ENCODE measurements around the gene HOXB9. TPM values are rescaled to one million over a fixed set of nuclear protein-coding genes. Genes with fewer than 3 reads are reported as not detected.

The HOXB9 gene
- total and polyA plus RNA-seq, 2 experiments from 2014 or later: not detected

DNA sequence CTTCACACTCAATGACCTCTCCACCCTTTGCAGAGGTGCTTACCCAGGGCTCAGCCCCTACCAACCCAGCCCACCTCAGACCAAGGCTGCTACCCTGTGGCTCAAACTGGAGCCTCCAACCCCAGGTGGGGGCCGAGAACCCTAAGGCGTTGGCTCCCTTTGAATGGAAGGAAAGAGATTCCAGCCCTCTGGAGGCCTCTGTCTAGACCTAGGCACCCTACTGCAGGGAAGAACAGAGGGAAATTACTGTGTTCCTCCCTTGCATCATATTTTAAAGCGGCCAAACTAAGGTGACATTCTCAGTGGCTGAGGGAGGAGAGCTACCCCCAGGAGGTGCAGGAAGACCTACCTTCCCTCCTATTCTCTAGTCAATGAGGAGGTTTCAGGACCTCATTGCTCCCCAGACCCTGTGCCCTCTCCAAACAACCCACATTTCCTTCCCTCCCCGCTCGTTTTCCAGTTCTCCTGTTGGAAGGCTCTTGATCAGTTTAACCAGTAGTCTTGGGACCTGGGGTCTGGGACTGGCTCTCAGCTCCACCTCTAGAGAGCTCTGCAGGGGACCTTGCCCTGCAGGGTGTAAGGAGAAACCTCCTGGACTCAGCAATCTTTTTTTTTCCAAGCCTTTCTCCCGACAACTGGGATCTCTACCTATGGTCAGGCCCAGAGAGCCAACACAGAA lies 5.6 kb downstream of the HOXB9 start:
- H3K4me1 Mint-ChIP-seq: peaks cover 18% of the 10 kb centered on the region
- ATAC-seq: no peak
- no peak overlapping the region for H3K27ac ChIP-seq (ENCODE audit: low read depth)
- no peaks in the 10 kb centered on the region for H3K79me2 ChIP-seq (replicated peaks; ENCODE audit: insufficient read depth)
- peaks cover 98% of the 10 kb centered on the region for H3K27me3 Mint-ChIP-seq (ENCODE audit: insufficient read depth, low read depth, poor library complexity)
- peaks cover 61% of the 10 kb centered on the region for H4K20me1 ChIP-seq (replicated peaks; ENCODE audit: insufficient read depth)
- no peak for DNase-seq (ENCODE audit: low spot score)
- H3K4me3 Mint-ChIP-seq: no peak overlapping the region
- peaks cover 8% of the 10 kb centered on the region; the same call in 2 of the 3 replicates for H3K9me3 Mint-ChIP-seq
- H3K4me1 ChIP-seq (ENCODE audit: insufficient read depth): peaks cover 30% of the 10 kb centered on the region
- no peaks in the 10 kb centered on the region for H3K9me2 ChIP-seq (ENCODE audit: insufficient read depth)
- H3K36me3 ChIP-seq (ENCODE audit: insufficient read depth): no peaks in the 10 kb centered on the region
- H2AFZ ChIP-seq: no peak overlapping the region
- no peak overlapping the region for H3K4me3 ChIP-seq
- no peak overlapping the region for H3K27ac Mint-ChIP-seq
- no peak overlapping the region for H3K4me2 ChIP-seq
- peaks cover 3% of the 10 kb centered on the region; the same call in 2 of the 3 replicates for H3K36me3 Mint-ChIP-seq (ENCODE audit: low read depth)
- TF ChIP-seq JUNB (IDR thresholded peaks at IDR 0.05; ENCODE audit: unreplicated experiment): no peak
- no peak for TF ChIP-seq EZH2phosphoT487 (IDR thresholded peaks at IDR 0.05; ENCODE audit: unreplicated experiment)
- TF ChIP-seq ZNF114 (CRISPR knock-in tag; IDR thresholded peaks at IDR 0.05): no peak
- TF ChIP-seq, protein P1, sequence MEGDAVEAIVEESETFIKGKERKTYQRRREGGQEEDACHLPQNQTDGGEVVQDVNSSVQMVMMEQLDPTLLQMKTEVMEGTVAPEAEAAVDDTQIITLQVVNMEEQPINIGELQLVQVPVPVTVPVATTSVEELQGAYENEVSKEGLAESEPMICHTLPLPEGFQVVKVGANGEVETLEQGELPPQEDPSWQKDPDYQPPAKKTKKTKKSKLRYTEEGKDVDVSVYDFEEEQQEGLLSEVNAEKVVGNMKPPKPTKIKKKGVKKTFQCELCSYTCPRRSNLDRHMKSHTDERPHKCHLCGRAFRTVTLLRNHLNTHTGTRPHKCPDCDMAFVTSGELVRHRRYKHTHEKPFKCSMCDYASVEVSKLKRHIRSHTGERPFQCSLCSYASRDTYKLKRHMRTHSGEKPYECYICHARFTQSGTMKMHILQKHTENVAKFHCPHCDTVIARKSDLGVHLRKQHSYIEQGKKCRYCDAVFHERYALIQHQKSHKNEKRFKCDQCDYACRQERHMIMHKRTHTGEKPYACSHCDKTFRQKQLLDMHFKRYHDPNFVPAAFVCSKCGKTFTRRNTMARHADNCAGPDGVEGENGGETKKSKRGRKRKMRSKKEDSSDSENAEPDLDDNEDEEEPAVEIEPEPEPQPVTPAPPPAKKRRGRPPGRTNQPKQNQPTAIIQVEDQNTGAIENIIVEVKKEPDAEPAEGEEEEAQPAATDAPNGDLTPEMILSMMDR (conservative IDR thresholded peaks at IDR 0.05; ENCODE audit: low read depth in 2 of 2): no peak
- TF ChIP-seq, protein P2, sequence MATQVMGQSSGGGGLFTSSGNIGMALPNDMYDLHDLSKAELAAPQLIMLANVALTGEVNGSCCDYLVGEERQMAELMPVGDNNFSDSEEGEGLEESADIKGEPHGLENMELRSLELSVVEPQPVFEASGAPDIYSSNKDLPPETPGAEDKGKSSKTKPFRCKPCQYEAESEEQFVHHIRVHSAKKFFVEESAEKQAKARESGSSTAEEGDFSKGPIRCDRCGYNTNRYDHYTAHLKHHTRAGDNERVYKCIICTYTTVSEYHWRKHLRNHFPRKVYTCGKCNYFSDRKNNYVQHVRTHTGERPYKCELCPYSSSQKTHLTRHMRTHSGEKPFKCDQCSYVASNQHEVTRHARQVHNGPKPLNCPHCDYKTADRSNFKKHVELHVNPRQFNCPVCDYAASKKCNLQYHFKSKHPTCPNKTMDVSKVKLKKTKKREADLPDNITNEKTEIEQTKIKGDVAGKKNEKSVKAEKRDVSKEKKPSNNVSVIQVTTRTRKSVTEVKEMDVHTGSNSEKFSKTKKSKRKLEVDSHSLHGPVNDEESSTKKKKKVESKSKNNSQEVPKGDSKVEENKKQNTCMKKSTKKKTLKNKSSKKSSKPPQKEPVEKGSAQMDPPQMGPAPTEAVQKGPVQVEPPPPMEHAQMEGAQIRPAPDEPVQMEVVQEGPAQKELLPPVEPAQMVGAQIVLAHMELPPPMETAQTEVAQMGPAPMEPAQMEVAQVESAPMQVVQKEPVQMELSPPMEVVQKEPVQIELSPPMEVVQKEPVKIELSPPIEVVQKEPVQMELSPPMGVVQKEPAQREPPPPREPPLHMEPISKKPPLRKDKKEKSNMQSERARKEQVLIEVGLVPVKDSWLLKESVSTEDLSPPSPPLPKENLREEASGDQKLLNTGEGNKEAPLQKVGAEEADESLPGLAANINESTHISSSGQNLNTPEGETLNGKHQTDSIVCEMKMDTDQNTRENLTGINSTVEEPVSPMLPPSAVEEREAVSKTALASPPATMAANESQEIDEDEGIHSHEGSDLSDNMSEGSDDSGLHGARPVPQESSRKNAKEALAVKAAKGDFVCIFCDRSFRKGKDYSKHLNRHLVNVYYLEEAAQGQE (IDR thresholded peaks at IDR 0.05; ENCODE audit: unreplicated experiment): no peak
- no peak for TF ChIP-seq POLR2AphosphoS5 (IDR thresholded peaks at IDR 0.05; ENCODE audit: low read depth)
- TF ChIP-seq NANOG (IDR thresholded peaks at IDR 0.05; ENCODE audit: borderline replicate concordance): no peak
- TF ChIP-seq STAT1 (IDR thresholded peaks at IDR 0.05; ENCODE audit: unreplicated experiment): no peak
- TF ChIP-seq ZNF331 (CRISPR knock-in tag; IDR thresholded peaks at IDR 0.05; ENCODE audit: low read depth): no peak
- TF ChIP-seq, protein P3, sequence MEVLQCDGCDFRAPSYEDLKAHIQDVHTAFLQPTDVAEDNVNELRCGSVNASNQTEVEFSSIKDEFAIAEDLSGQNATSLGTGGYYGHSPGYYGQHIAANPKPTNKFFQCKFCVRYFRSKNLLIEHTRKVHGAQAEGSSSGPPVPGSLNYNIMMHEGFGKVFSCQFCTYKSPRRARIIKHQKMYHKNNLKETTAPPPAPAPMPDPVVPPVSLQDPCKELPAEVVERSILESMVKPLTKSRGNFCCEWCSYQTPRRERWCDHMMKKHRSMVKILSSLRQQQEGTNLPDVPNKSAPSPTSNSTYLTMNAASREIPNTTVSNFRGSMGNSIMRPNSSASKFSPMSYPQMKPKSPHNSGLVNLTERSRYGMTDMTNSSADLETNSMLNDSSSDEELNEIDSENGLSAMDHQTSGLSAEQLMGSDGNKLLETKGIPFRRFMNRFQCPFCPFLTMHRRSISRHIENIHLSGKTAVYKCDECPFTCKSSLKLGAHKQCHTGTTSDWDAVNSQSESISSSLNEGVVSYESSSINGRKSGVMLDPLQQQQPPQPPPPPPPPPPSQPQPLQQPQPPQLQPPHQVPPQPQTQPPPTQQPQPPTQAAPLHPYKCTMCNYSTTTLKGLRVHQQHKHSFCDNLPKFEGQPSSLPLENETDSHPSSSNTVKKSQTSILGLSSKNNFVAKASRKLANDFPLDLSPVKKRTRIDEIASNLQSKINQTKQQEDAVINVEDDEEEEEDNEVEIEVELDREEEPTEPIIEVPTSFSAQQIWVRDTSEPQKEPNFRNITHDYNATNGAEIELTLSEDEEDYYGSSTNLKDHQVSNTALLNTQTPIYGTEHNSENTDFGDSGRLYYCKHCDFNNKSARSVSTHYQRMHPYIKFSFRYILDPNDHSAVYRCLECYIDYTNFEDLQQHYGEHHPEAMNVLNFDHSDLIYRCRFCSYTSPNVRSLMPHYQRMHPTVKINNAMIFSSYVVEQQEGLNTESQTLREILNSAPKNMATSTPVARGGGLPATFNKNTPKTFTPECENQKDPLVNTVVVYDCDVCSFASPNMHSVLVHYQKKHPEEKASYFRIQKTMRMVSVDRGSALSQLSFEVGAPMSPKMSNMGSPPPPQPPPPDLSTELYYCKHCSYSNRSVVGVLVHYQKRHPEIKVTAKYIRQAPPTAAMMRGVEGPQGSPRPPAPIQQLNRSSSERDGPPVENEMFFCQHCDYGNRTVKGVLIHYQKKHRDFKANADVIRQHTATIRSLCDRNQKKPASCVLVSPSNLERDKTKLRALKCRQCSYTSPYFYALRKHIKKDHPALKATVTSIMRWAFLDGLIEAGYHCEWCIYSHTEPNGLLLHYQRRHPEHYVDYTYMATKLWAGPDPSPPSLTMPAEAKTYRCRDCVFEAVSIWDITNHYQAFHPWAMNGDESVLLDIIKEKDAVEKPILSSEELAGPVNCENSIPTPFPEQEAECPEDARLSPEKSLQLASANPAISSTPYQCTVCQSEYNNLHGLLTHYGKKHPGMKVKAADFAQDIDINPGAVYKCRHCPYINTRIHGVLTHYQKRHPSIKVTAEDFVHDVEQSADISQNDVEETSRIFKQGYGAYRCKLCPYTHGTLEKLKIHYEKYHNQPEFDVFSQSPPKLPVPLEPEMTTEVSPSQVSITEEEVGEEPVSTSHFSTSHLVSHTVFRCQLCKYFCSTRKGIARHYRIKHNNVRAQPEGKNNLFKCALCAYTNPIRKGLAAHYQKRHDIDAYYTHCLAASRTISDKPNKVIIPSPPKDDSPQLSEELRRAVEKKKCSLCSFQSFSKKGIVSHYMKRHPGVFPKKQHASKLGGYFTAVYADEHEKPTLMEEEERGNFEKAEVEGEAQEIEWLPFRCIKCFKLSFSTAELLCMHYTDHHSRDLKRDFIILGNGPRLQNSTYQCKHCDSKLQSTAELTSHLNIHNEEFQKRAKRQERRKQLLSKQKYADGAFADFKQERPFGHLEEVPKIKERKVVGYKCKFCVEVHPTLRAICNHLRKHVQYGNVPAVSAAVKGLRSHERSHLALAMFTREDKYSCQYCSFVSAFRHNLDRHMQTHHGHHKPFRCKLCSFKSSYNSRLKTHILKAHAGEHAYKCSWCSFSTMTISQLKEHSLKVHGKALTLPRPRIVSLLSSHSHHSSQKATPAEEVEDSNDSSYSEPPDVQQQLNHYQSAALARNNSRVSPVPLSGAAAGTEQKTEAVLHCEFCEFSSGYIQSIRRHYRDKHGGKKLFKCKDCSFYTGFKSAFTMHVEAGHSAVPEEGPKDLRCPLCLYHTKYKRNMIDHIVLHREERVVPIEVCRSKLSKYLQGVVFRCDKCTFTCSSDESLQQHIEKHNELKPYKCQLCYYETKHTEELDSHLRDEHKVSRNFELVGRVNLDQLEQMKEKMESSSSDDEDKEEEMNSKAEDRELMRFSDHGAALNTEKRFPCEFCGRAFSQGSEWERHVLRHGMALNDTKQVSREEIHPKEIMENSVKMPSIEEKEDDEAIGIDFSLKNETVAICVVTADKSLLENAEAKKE (CRISPR knock-in tag; IDR thresholded peaks at IDR 0.05): no peak
- no peak for TF ChIP-seq CREB1 (CRISPR knock-in tag; IDR thresholded peaks at IDR 0.05; ENCODE audit: low read depth)
- TF ChIP-seq EZH2 (IDR thresholded peaks at IDR 0.05; ENCODE audit: low read depth, unreplicated experiment): no peak
- TF ChIP-seq, protein P4, sequence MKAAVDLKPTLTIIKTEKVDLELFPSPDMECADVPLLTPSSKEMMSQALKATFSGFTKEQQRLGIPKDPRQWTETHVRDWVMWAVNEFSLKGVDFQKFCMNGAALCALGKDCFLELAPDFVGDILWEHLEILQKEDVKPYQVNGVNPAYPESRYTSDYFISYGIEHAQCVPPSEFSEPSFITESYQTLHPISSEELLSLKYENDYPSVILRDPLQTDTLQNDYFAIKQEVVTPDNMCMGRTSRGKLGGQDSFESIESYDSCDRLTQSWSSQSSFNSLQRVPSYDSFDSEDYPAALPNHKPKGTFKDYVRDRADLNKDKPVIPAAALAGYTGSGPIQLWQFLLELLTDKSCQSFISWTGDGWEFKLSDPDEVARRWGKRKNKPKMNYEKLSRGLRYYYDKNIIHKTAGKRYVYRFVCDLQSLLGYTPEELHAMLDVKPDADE (IDR thresholded peaks at IDR 0.05): no peak
- H3K27me3 ChIP-seq (ENCODE audit: insufficient read depth): peaks cover 100% of the 10 kb centered on the region
- H3F3A ChIP-seq (replicated peaks; ENCODE audit: low read depth): peaks cover 47% of the 10 kb centered on the region
